Measurements from ENCODE around the gene TTC13.

TTC13 gene

DNA sequence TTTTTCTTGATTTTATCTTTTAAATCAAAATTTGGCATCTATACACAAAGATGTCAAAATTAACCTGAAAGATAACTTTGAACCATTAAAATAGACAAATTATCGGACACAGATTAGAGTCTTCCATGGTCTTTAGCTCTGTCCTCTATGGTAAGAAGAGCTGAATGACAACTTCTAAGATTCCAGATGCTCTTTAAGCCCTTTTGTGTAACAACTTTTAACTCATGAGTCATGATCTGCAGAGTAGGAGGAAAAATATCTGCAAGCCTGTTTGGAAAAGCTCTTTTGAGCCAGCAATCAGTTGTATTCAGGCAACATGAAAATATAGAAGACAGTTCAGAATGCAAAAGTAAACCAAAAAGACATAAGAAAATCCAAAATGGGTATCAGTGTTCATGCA, 37.8 kb downstream of the TTC13 start:
- DNase-seq = no peak

DNA sequence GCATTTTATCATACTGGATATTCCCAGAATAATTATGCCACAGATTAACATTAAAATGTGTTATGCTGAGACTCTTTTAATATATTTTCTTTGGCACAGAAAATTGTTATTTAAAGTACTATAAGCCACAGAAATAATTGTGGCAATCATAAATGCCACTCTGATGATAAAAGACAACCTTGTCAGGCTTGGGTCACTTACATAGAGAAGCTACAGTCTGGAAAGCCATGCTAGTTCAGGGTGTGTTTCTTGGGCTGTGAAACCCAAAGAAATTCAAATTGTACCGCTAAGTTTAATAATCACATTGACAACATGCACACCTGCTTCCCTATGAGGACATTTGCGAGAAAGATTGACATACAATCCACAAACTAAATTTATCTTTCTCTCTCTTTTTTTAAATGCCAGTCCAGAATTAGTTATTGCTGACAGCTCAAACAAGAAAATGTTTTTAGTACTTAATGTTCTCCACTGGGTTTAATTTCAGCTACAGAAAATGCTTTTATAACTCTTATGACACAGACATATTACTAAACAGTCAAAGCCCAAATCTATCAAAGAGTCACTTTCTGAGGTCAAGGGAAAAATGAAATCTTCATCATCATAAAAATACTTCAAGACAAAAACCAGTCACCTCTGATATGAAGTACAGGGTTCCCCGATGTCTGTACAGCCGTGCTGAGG, 38.7 kb downstream of the TTC13 start:
- DNase-seq = no peak

DNA sequence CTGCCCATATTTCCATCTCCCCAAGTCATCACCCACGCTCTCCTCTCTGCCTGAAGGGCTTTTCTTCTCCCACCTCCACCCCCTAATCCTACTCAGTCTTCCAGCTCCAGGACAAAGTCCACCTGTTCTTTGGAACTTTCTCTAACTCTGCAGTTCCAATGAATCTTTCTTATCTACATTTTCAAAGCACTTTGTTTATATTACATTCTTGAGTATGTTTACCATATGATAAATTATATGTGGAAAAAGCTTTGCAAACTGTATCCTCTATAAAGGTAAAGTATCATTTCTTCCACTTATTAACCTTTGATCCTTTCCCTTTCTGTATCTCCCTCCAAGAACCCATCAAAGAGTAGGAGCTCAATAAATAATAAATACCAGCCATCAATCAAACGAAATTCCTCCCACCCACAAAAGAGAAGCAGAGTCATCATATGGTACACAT, 39.7 kb downstream of the TTC13 start:
- no peak for DNase-seq

DNA sequence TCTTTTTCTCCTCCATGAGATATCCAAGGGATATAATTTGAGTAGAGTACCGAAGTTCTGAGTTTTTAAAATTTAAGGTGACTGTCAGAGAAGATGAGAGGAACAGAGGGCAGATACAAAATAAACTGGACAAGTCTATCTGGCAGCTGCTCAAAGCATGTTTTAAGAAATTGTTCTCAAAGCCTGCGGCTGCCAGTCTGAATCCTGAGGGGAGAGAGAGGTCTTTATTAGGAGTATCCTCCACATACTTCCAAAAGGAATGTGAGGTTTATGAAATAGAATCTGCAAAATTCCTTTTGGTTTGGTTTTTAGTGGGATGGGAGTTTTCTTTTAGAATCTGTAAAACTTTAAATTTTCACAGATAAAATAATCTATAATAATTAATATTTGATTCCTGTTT, 41.3 kb downstream of the TTC13 start:
- no peak for DNase-seq

DNA sequence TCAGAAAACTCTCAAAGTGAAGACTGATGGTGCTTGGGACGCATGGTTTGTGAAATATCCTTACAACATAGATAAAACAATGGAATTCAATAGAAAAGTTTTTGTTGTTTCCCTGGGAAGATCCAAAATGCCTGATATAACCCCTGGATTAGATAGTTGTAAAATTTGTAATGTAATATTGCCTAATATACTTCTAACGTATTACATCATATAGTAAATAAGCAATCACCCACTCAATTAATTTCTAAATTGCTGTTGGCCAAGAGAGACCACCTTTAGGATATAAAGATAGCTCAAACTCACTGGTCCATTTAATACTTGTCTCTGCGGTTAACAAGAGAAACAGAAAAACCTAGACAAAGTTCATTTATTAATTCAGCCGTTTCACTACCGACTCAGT, 42.2 kb downstream of the TTC13 start:
- no peak for DNase-seq

DNA sequence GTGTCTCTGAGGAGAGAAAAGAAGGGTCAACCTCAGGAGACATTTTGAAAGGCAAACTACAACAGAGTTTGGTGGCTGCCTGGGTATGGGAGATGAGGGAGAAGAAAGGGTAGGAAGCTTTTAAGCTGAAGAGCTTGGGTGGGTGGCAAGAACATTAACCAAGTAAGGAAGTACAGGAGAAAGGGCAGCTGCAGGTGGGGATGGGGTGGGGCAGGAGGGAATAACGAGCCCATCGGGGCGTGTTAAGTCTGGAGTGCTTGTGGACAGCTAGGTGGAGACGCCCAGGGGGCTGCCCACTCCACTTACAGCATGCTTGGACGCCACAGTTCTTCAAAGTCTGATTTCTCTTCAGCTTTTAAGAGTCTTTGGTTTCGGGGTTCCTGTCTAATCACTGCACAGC, 42.8 kb downstream of the TTC13 start:
- no peak for DNase-seq

DNA sequence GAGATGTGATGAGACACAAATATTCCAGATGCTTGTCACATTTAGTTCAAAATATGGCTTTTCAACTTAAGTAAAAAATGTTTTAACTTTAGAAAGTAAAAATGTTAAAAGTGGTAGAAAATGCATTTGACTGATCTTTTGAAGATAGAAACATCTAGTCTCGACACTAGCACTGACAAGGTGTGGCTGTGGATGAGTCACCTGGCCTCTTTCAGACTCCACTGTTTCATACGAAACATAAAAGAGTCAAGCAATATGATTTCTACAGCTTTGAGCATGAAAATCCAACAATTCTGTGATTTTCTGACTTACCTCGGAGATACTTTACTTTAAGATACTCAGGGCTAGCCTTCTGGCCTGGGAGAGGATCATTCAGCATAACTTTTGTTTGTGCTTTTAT, 47.7 kb downstream of the TTC13 start:
- no peak for DNase-seq

DNA sequence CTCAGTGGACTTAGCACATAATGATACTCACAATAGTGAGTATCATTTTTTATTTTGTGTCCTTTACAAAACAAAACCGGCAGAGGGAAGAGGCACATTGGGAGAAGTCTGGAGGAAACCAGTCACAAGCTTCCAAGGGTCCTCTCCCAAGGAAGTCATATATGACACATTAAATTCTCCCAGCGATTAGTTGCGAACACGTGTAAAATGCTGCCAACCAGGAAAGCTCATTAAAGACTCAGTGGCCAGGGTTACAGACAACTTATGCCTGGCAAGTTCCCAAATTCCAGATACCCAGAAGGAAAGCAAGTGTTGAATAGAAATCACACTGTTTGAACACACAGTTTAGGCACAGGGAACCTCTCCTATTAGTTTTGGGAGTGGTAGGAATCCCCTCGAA, 52.5 kb downstream of the TTC13 start:
- DNase-seq = no peak

DNA sequence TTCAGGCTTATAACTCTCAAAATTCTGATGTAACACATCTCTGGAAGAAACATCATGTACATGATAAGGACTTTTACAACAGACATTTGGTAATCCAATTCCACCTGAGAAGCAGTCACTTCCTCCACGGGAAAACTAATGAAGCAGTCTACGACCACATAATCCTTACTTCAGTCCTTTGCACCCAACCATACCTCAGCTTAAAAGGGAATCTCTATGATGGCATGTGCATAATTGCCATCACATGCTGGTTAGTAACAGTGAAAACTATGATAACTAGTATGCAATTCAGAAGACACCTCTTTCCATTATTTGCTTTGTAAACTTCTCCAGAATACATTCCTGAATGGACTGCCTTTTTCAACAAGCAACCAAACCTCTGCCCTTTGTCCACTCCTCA, 53.1 kb downstream of the TTC13 start:
- no peak for DNase-seq

DNA sequence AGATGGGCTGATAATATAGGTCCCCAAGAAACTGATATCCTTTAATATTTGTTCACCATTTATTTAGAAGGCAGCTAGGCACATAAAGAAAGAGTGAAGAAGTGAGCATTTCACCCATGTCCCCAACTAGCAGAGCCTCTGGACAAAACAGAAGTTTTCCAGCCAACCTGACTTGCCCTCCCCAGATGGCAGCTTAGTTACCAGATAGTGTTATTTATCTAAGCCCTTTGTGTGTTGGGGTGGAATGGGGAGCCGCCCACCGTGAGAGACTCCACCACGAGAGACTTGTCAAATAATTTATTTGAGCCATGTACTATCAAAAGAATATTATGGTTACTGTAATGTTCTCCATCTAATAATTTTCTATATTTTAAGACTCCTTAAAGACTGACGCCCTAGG, 55.5 kb downstream of the TTC13 start:
- no peak for DNase-seq

DNA sequence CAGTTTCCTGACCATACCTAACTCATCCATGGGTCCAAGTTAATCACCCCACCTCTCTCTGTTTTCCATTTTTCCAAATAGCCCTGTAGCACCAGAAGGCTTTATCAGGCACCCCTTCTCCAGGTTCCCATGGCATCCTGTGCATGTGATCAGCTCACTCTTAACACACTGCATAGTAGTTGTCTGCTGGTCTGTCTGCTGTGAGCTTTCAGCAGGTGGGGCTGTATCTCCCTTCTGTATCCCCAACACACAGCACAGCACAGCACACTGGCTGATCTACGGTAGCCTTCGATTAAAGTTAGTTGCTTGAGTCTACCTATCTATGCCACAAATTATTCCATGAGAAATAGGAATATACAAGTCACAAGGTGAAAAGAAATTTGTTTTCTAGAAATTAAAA, 56.0 kb downstream of the TTC13 start:
- DNase-seq = no peak

DNA sequence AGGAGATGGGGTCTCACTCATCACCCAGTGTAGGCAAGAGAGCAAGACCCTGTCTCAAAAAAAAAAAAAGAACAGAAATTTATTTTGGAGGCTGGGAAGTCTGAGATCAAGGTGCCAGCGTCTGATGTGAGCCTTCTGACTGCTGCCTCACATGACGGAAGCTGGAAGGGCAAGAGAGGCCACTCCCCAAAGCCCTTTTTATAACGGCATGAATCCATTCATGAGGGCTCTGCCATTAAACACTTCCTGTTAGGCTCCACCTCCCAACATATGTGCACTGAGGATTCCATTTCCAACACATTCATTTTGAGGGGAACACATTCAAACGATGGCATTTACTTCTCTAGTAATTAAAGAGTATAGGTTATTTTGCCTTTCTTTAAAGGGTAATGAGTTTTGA, 59.5 kb downstream of the TTC13 start:
- DNase-seq = no peak

DNA sequence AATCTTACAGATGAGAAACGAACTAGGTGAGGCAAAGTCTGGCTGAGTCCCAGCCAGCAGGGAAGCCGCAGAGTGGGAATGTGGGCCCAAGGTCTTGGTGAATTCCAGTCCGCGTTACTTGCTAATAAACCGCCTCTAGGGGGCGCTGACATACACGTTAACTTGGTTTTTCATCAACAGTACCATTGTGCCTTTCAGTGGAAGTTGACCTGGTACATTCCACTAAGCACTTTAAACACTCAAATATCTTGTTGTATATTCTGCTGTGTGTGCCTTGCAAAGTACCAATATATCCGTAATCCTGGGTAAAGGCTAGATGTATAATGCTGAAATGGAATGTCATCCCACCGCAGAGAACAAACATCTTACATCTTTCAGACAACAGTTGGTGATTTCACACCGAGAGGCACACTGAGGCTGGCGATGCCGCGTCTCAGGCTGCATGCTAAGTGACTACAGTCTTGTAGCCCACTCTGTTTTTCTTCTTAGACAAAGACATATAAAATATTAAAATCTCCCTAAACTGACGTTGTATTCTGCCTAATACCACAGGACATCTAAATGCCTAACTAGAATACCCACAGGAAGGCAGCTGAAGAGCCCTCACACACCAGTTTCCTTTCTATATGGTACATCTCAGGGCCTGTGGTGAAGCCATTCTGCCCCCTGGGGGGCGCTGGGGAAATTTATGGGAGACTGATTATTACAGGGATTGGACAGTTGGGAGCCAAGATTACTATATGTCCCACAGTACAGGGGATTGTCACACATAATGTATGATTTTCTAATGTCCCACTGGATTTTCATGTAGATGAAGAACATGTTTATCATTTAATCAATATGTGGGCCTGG, 61.2 kb downstream of the TTC13 start:
- no peak for DNase-seq

DNA sequence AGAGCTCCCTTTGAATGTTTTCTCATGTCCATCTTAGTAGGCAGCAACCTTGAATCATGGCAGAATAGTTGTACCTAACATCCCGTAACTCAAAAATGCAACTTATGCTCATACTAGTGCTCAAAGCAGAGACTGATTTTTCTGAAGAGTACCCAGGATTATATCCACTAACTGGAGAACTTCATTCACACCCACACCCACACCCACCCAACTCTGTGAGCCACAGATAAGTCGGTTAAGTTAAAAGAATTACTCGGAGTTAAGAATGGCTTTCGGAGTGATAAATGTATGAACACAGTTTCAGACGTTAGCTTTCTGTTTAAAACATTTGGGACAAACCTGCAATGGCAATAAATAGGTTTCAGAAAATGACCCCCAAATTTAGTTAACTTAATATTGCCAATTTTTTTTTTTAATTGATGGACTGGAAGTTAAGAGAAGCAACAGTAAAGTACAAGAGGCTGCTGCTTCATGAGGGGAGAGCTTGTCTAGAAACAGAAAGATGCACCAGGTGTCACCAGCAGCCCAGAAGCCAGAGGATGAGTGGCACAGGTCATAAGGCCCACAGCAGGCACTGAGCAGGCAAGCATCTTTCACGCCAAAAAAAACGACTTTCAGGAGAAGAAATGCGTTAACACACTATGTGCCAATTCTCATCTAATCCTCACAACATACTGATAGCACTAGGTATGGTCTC, 61.9 kb downstream of the TTC13 start:
- no peak for DNase-seq

DNA sequence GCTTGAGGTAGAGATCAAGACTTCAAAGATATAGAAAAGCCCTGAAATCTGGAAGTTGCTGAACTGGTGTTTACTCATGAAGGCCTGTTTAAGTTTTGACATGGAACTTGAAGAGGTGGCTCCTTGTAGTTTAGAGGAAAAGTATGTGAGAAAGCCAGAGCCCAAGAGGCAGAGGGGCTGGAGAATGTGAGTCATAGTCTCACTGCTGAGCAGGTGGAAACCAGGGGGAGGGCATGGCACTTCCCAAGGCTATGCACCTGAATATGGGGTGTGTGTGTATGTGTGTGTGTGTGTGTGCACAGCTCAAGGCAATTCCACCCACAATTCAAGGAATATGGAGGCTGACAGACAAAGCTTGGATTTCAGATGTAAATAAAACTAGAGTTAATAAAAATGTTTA, 63.6 kb downstream of the TTC13 start:
- DNase-seq = no peak

DNA sequence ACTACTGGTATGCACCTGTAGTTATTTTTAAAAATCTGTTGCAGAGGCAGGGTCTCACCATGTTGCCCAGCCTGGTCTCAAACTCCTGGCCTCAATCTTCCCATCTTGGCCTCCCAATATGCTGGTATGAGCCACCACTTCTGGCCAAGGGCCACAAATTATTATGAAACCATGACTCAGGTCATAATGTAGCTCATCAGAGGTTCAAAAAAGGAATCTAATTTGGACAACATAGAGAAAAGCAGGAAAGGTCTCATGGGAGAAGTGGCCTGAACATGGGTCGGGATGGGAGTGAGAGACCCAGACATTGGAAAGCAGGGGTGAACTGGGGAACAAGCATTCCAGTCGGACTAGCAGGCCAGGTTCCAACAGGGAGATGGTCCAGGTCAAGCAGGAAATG, 65.2 kb downstream of the TTC13 start:
- DNase-seq = no peak

DNA sequence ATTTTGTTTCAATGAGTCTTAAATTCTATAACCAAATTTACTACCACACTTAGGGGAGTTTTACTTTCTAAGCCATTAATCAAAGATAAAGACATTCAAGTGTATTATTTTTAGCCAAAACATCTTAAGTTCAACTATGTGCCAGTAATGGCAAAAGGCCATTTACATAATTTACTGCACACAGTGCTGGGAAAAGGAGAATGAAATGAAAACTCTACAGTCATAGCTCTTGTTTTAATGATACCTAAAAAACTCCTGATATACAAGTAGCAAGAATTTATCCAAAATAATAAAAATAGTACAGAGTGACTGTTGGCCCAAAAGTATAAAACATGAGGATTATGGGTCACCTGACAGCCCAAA, 67.9 kb downstream of the TTC13 start:
- no peak for DNase-seq

DNA sequence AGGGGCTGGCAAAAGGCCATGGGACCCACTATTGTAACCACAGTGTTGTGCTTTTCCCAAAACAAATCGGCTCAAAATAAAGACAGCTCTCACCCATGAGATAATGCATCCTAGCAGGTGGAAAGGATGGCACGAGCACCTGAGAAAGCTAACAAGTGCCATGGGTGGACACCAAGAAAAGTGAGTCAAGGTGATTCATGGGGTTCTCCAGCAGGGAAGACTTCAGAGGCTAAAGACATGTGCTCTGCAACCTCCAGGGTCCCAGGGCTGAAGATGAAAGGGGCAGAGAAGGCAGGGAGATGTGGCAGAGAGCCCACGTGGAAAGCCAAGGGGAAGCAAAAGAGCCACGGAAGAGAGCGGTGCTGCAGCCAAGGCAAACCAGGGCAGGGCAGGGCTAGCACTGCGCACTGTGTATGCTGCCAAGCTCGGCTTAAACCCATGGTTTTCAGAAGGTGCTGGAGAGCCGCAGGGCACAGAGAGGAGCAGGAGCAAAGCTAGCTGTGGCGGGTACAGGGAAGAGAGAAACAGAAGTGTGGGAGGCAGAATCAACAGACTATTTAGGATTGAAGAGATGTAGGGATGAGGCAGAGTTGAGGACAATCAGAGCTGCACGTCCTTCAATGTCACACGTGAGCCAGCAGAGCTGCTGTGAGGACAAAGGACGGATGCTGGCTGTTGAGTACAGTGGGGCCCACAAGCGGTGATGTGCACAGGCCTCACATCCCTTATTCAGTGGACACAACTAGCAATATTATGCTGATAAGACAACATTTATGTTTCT, 68.5 kb downstream of the TTC13 start:
- no peak for DNase-seq

DNA sequence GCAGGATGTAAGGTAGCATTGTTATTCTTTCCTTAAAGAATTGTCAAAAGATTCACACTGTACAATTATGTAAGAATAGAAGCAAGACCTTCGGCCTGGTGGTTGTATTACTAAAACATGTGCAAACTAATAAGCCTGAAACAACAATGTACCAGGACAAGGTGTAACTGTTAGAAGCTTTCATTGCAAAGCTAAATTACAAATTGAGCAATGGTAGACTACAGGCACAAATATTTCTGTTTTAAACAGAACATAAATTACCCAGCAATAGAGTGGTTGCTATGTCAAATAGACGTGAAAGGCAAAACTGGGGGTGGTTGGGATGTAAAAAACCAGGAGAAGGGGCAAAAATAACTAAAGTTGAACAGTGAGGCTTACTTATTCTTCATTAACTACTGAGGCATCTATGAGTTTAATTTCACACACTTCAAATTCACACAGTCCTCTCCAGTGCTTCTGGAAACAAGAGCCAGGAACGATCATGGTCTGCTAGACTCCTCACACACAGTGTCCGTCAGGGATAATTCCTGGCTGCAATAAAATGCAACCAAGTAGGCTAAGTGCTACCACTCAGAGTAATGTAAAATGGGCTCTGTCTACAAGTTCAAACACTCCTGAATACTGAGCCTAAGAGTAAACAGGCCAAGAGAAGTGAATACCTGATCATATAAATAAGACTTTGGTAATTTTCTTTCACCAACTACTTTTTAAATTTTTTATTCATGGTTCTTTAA, 71.0 kb downstream of the TTC13 start:
- no peak for DNase-seq

DNA sequence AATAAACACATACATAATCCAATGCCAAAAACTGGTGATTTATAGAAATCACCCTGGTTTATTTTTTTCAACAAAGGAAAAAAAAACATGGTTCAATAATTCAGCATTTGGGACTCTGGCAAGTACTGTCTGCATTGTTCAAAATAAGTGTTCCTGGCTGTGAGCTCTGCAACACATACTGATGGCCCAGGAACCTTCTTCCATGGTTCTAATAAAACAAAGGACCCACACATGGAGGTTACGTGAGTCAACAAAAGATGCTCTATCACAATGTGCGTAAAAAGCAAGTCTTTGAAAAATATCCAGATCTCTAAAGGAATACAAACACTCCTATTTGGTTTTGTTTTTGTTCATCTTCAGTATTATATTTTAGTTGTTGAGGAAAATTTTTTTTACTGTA, 72.4 kb downstream of the TTC13 start:
- DNase-seq = no peak

DNA sequence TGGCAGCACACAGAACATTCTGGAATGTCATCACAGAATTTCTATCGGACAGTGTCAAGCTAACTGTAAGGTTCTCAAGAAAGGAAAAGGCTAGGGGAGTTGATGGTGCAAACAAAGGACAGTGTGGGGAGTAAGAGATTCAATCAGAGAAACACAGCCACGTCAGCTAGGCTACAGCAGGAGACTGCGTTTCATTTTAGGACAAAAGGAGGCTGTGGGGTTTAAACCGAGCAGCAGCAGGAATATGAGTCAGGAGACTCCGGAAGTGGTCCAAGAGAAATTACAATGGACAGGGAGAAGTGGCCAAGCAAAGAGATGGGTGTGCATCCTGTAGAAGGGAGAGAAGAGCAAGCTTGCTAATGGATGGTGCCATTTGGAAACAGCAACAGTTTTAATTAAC, 72.9 kb downstream of the TTC13 start:
- no peak for DNase-seq

DNA sequence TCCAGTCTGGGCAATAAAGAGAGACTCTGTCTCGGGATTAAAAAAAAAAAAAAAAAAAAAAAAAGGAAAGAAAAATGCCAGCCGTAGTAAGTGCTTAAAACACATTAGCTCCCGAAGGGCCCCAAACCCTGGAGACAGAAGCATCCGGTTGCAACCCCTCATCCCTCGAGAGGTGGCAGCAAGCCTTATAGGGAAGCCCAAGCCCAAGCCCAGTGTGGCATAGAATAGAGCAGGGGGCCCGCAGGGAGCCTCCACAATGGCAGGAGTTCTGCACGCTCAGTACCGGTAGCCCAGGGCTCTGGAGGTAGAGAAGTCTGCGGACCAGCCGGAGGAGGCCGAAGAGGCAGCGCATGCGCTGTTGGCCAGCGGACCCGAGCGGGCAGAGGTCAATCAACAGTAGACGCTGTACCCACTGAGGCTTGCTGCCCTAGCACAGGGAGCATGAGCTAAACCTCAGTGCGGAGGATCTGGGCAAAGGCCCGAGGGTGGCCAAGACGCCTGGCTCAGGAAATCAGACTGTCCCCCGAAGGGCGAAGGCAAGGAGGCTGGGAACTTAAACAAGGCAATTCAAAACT, 76.2 kb downstream of the TTC13 start:
- DNase-seq = no peak
